IMR-90 (cell line): ENCODE results near the gene ADAMTS12.

Experiments
- CHD1 ChIP-seq: IDR thresholded peaks from 2 replicates; pipeline ENCODE4 v1.6.1; 2012; ENCODE audit warnings: low read depth, low read length, improper control_type of control experiment
- MAFK ChIP-seq: IDR thresholded peaks from 2 replicates; pipeline ENCODE4 v1.6.1; 2012; ENCODE audit warnings: low read depth, low read length, improper control_type of control experiment
- MXI1 ChIP-seq: IDR thresholded peaks from 2 replicates; pipeline ENCODE4 v1.6.1; 2012; ENCODE audit warnings: low read depth, mild to moderate bottlenecking, low read length, moderate library complexity, borderline replicate concordance
- NFE2L2 ChIP-seq: fragments of 150-350 bp; IDR thresholded peaks from 2 replicates; pipeline ENCODE4 v1.6.1; 2016; ENCODE audit warnings: low read depth, mild to moderate bottlenecking, low read length
- POLR2A ChIP-seq: IDR thresholded peaks from 2 replicates; pipeline ENCODE4 v1.6.1; 2012; ENCODE audit warnings: mild to moderate bottlenecking, low read depth, low read length
- RAD21 ChIP-seq: IDR thresholded peaks from 2 replicates; pipeline ENCODE4 v1.6.1; 2012; ENCODE audit warnings: low read length, improper control_type of control experiment
- RFX5 ChIP-seq: IDR thresholded peaks from 2 replicates; pipeline ENCODE4 v1.8.0; 2012; ENCODE audit warnings: low read depth, mild to moderate bottlenecking, low read length, moderate library complexity
- SMC3 ChIP-seq: fragments of 150-350 bp; IDR thresholded peaks from 2 replicates; pipeline ENCODE4 v1.6.1; 2016; ENCODE audit warnings: low read depth, mild to moderate bottlenecking, antibody characterized with exemption, low read length, moderate library complexity
- TF ChIP-seq, protein P1 (sequence below): conservative IDR thresholded peaks from 2 replicates; pipeline ENCODE4 v1.5.1; 2012; ENCODE audit warnings: mild to moderate bottlenecking, low read depth, low read length, improper control_type of control experiment
- TF ChIP-seq, protein P2 (sequence below): fragments of 150-350 bp; IDR thresholded peaks from 2 replicates; pipeline ENCODE4 v1.6.1; 2016; ENCODE audit warnings: low read depth, mild to moderate bottlenecking, low read length, moderate library complexity, borderline replicate concordance

DNA sequence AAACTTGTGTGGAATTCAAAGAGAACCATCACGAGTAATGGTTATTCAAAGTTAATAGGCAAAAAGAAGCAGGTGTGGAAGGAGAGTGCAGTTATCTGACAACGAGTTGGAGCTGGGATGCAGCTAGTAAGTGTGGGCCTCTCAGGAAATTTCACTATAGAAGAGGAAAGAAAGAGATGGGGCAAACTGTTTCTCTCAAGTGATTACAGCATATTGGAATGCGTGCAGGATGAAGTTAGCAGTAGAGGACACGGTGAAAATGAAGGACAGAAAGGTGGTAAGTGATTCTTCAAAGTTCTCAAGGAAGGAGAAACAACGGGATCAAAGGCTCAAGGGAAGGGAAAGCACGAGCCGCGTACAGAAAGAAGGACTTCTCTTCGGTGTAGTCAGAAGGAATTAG, 84.0 kb downstream of the ADAMTS12 start:
- TF ChIP-seq RFX5 (no peak), POLR2A (no peak), RAD21 (no peak), NFE2L2 (no peak), MAFK (no peak), MXI1 (no peak), CHD1 (no peak), SMC3 (no peak)
- TF ChIP-seq, protein P1, sequence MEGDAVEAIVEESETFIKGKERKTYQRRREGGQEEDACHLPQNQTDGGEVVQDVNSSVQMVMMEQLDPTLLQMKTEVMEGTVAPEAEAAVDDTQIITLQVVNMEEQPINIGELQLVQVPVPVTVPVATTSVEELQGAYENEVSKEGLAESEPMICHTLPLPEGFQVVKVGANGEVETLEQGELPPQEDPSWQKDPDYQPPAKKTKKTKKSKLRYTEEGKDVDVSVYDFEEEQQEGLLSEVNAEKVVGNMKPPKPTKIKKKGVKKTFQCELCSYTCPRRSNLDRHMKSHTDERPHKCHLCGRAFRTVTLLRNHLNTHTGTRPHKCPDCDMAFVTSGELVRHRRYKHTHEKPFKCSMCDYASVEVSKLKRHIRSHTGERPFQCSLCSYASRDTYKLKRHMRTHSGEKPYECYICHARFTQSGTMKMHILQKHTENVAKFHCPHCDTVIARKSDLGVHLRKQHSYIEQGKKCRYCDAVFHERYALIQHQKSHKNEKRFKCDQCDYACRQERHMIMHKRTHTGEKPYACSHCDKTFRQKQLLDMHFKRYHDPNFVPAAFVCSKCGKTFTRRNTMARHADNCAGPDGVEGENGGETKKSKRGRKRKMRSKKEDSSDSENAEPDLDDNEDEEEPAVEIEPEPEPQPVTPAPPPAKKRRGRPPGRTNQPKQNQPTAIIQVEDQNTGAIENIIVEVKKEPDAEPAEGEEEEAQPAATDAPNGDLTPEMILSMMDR = no peak
- TF ChIP-seq, protein P2, sequence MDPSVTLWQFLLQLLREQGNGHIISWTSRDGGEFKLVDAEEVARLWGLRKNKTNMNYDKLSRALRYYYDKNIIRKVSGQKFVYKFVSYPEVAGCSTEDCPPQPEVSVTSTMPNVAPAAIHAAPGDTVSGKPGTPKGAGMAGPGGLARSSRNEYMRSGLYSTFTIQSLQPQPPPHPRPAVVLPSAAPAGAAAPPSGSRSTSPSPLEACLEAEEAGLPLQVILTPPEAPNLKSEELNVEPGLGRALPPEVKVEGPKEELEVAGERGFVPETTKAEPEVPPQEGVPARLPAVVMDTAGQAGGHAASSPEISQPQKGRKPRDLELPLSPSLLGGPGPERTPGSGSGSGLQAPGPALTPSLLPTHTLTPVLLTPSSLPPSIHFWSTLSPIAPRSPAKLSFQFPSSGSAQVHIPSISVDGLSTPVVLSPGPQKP = no peak
